Measurements from ENCODE around the gene RNASE7. TPM values are rescaled to one million over a fixed set of nuclear protein-coding genes. Genes with fewer than 3 reads are reported as not detected.

The RNASE7 gene
- total RNA-seq, 1 experiment from 2014 or later = not detected

DNA sequence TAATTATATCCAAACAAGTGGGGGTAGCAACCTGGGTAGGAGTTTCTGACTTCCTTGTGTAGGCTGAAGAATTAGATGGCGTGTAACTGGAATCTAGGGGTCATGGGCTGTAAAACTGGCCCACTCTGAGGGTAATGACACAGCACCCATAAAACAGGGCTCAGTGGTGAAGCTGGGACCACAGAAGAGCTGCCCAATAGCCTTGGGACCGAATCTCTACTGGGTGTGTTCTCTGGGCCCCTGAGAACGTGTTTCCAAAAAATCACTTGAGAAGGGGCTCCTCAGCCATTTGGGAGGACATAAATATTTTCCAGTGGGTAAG, 19.1 kb downstream of the RNASE7 start:
- H3K4me3 Mint-ChIP-seq (ENCODE audit: low read depth, unreplicated experiment) = no peak overlapping the region
- peaks cover 33% of the 10 kb centered on the region for H3K27me3 Mint-ChIP-seq (ENCODE audit: unreplicated experiment)
- H3K36me3 Mint-ChIP-seq (ENCODE audit: insufficient read depth, unreplicated experiment) = no peaks in the 10 kb centered on the region
- TF ChIP-seq, protein P1, sequence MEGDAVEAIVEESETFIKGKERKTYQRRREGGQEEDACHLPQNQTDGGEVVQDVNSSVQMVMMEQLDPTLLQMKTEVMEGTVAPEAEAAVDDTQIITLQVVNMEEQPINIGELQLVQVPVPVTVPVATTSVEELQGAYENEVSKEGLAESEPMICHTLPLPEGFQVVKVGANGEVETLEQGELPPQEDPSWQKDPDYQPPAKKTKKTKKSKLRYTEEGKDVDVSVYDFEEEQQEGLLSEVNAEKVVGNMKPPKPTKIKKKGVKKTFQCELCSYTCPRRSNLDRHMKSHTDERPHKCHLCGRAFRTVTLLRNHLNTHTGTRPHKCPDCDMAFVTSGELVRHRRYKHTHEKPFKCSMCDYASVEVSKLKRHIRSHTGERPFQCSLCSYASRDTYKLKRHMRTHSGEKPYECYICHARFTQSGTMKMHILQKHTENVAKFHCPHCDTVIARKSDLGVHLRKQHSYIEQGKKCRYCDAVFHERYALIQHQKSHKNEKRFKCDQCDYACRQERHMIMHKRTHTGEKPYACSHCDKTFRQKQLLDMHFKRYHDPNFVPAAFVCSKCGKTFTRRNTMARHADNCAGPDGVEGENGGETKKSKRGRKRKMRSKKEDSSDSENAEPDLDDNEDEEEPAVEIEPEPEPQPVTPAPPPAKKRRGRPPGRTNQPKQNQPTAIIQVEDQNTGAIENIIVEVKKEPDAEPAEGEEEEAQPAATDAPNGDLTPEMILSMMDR (IDR thresholded peaks at IDR 0.05; ENCODE audit: unreplicated experiment) = no peak
- intact Hi-C loops (cut with micrococcal nuclease; ENCODE audit: unreplicated experiment) = no loop called here
- DNase-seq = no peak
- no peaks in the 10 kb centered on the region for H3K4me1 Mint-ChIP-seq (ENCODE audit: low read depth, unreplicated experiment)
- no TSS peak for BruUV-seq (replicated peaks)
- H3K27ac Mint-ChIP-seq (ENCODE audit: unreplicated experiment) = no peak overlapping the region
- H3K9me3 Mint-ChIP-seq (ENCODE audit: low read depth, unreplicated experiment) = no peaks in the 10 kb centered on the region
- CTCF ChIA-PET = no interaction called here

DNA sequence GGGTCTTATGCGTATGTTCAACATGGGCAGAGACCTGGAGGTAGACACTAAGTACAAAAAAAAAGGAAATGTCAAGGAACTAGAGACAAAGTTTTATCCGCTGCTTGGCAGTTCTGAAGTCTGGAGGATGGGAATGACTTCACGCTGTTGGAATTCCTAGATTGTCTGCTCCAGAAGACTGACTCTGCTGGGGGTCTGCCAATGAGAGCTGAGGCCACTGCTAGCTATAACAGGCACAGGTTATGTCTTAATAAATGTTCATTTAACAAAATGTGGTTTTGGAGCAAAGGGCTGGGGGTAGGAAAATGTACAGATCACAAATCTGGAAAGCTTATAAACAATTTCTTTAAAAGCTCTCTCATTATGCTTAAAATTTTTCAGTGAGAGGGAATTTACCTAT, 21.3 kb downstream of the RNASE7 start:
- no peak overlapping the region for H3K4me3 Mint-ChIP-seq (ENCODE audit: low read depth, unreplicated experiment)
- H3K27ac Mint-ChIP-seq (ENCODE audit: unreplicated experiment) = no peak overlapping the region
- H3K4me1 Mint-ChIP-seq (ENCODE audit: low read depth, unreplicated experiment) = no peaks in the 10 kb centered on the region
- no peaks in the 10 kb centered on the region for H3K9me3 Mint-ChIP-seq (ENCODE audit: low read depth, unreplicated experiment)
- no peaks in the 10 kb centered on the region for H3K36me3 Mint-ChIP-seq (ENCODE audit: insufficient read depth, unreplicated experiment)
- CTCF ChIA-PET = interaction anchor here (1.7 kb wide), 1 partner anchor 49 kb away, joined by 4 read pairs; no protein-coding TSS in a partner anchor
- intact Hi-C loops (cut with micrococcal nuclease; ENCODE audit: unreplicated experiment) = no loop called here
- no peak for DNase-seq
- H3K27me3 Mint-ChIP-seq (ENCODE audit: unreplicated experiment) = peaks cover 55% of the 10 kb centered on the region
- TF ChIP-seq, protein P1 (IDR thresholded peaks at IDR 0.05; ENCODE audit: unreplicated experiment) = no peak
- no TSS peak for BruUV-seq (replicated peaks)

DNA sequence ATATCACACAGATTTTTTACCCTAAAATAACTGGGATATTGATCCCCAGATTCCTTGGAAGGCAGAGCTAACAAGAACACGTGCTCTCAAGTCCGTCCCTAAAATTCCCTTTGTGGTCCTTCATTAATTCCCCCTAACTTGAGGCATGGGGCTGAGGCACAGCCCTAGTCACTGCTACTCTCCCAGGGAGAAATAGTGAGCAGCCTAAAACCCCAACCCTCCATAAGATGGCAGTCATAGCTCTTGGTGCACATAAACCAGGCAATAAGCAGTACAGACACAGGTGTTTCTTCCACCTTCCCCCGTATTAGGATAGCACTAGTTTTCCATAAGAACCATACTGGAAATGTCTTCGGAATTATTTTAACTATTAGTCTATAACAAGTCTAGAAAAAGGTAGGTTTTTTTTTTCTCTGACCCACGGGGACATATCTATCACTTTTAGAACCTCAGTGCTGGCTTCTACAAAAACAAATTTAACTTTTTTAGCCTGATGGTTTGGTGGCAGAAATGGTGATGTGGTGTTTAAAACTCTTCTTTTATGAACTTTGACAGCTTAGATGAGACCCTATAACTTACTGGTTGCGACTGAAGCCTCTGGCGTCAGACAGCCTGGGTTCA, 24.8 kb downstream of the RNASE7 start:
- H3K27me3 Mint-ChIP-seq (ENCODE audit: unreplicated experiment) = peaks cover 52% of the 10 kb centered on the region
- H3K4me1 Mint-ChIP-seq (ENCODE audit: low read depth, unreplicated experiment) = peaks cover 8% of the 10 kb centered on the region
- TF ChIP-seq, protein P1 (IDR thresholded peaks at IDR 0.05; ENCODE audit: unreplicated experiment) = no peak
- intact Hi-C loops (cut with micrococcal nuclease; ENCODE audit: unreplicated experiment) = no loop called here
- H3K4me3 Mint-ChIP-seq (ENCODE audit: low read depth, unreplicated experiment) = no peak overlapping the region
- CTCF ChIA-PET = interaction anchor here (0.7 to 1.4 kb wide), 5 partner anchors 23 to 52 kb away, joined by 3 to 11 read pairs (median 6); no protein-coding TSS in a partner anchor
- DNase-seq = no peak
- no peaks in the 10 kb centered on the region for H3K9me3 Mint-ChIP-seq (ENCODE audit: low read depth, unreplicated experiment)
- no peak overlapping the region for H3K27ac Mint-ChIP-seq (ENCODE audit: unreplicated experiment)
- peaks cover 26% of the 10 kb centered on the region for H3K36me3 Mint-ChIP-seq (ENCODE audit: insufficient read depth, unreplicated experiment)
- no TSS peak for BruUV-seq (replicated peaks)

DNA sequence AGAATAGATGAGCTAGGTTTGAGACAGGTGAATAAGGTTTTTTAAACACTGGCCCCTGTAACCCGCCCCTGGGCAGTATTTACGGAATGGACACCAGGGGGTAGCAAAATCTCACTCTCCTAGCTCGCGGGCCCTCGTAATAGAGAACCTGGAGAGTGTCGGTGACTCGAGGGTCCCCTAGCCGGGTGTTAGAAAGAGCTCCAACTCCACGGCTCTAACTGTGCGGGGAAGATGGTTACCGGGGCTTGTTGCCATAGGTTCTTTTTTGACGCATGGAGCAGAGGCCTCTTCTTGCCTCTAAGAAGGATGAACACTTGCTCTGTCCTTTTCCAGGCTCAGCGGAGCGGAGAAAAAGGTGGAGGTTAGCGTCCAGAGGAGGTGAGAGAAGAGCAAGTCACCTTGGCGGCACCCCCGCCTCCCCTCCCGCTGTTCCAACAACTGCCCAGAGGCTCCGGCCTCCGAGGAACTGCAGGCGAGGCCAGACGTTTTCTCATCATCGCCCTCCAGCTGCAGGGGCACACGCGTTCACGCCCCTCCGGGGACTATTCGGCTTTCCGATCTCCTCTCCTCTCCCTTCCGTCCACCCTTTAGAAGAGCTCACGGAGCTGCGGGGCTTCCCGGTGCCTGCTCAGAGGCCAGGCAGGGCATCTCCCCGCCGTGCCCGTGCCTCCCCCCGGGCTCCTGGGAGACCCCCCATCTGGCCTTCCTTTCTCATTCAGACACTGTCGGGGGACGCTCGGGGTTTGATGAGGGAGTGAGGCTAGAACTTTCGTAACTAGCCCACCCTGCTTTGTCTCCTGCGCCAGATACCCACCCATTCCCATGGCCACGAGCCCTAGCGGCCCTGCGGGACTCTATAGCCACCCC, 26.6 kb downstream of the RNASE7 start:
- Mint-ChIP-seq H3K27ac (ENCODE audit: unreplicated experiment) (no peak overlapping the region), H3K9me3 (ENCODE audit: low read depth, unreplicated experiment) (no peaks in the 10 kb centered on the region), H3K36me3 (ENCODE audit: insufficient read depth, unreplicated experiment) (peaks cover 26% of the 10 kb centered on the region), H3K4me1 (ENCODE audit: low read depth, unreplicated experiment) (peaks cover 8% of the 10 kb centered on the region), H3K27me3 (ENCODE audit: unreplicated experiment) (peaks cover 52% of the 10 kb centered on the region), H3K4me3 (ENCODE audit: low read depth, unreplicated experiment) (peak overlapping the region; percentile 97)
- no TSS peak for BruUV-seq (replicated peaks)
- TF ChIP-seq, protein P1 (IDR thresholded peaks at IDR 0.05; ENCODE audit: unreplicated experiment) = peak; percentile 48
- DNase-seq = peak; percentile 60
- CTCF ChIA-PET = interaction anchor here (0.7 to 1.6 kb wide), 8 partner anchors 13 to 153 kb away, joined by 3 to 40 read pairs (median 4); no protein-coding TSS in a partner anchor
- intact Hi-C loops (cut with micrococcal nuclease; ENCODE audit: unreplicated experiment) = loop anchor here (1.0 to 2.0 kb wide), 2 partner anchors 24 to 39 kb away; no protein-coding TSS in a partner anchor

Data from Calu3 (cell line).